GM19324 (cell line): Measurements from ENCODE around the gene TGFB1I1.
A peak's percentile ranks its signal among the peaks of the same experiment; 100 is the strongest.
"Not testable (repeated sequence)": the region's sequence is repeated elsewhere in the genome, so short reads cannot be mapped to it uniquely, and the experiment has no call there.

ENCODE experiments used
- ATAC-seq: cut with Tn5 transposase; IDR thresholded peaks from one replicate; pipeline ENCODE4 v1.9.1; 2021; ENCODE audit warnings: mild to moderate bottlenecking, moderate library complexity; ENCODE audit not compliant: unreplicated experiment, low FRiP score

The TGFB1I1 gene

GRCh38 chr16:31485571-31485970 lies 13.6 kb downstream of the TGFB1I1 start:
- ATAC-seq = no peak

DNA sequence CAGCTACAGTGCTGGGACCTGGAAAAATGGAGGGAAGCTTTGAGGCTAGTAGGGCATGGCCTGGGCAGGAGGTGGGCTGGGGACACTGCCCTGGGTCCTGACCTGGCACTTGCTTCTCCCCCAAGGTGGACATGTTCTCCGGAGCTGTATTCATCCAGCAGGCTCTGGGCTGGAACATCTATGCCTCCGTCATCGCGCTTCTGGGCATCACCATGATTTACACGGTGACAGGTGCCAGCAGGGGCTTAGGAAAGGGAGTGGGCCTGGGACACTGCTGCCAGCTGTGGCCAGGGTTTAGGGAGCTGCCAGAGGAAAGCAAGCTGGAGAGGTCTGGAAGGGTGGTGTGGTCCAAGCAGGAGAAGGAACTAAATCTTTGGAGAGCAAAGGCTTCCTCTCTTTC lies 14.1 kb downstream of the TGFB1I1 start:
- no peak for ATAC-seq

- ATAC-seq = no peak
These were observed 15.2 kb downstream of the TGFB1I1 start for GRCh38 chr16:31487071-31487719.

GRCh38 chr16:31487720-31488467 lies 15.9 kb downstream of the TGFB1I1 start:
- ATAC-seq = peak; percentile 76

DNA sequence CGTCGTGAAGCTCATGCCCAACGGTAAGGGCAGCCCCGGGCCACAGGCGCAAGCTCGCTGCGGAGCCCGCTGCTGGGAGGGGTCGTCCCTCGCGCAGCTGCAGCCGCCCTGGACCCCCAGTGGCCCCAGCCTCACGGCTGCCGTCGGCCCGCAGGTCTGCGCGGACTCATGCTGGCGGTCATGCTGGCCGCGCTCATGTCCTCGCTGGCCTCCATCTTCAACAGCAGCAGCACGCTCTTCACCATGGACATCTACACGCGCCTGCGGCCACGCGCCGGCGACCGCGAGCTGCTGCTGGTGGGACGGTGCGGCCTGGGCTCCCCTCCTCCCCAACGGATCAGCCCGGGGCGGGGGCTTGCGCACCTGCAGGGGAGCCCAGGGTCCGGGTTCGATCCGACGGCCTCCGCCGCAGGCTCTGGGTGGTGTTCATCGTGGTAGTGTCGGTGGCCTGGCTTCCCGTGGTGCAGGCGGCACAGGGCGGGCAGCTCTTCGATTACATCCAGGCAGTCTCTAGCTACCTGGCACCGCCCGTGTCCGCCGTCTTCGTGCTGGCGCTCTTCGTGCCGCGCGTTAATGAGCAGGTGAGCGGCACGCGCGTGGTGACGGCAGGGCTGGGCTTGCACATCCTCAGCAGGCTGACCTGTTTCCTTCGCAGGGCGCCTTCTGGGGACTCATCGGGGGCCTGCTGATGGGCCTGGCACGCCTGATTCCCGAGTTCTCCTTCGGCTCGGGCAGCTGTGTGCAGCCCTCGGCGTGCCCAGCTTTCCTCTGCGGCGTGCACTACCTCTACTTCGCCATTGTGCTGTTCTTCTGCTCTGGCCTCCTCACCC lies 16.7 kb downstream of the TGFB1I1 start:
- ATAC-seq = no peak

- no peak for ATAC-seq
These were observed 17.3 kb downstream of the TGFB1I1 start for GRCh38 chr16:31489298-31489564.

DNA sequence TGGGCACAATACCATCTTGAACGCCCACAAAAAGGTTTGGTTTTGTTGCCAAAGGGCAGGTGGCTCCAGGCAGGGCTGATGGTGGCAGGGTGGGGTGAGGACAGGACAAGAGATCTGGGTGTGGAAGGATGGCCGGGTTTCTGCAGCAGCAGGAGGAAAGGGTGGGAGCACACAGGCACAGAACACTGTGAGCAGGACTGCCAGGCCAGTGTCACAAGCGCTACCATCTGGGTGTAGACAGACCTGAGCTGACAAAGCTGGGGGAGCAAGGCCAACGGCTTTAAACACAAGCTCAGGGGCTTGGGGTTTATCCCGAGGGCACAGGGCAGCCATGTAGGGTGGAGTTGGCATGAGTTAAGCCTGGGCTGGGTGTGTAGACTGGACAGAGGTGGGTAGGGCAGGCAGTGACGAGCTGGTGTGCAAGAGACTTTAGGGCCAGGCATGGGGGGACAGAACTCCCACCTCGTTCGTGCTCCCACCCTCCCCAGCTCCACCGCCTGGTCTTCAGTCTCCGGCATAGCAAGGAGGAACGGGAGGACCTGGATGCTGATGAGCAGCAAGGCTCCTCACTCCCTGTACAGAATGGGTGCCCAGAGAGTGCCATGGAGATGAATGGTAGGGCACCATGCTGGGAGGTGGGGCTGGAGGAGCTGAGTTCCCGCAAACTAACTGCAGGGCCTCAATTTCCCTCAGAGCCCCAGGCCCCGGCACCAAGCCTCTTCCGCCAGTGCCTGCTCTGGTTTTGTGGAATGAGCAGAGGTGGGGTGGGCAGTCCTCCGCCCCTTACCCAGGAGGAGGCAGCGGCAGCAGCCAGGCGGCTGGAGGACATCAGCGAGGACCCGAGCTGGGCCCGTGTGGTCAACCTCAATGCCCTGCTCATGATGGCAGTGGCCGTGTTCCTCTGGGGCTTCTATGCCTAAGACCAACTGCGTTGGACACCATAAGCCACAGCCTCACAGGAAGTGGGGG lies 17.9 kb downstream of the TGFB1I1 start:
- ATAC-seq = no peak

GRCh38 chr16:31491778-31492418 lies 19.9 kb downstream of the TGFB1I1 start:
- no peak for ATAC-seq

- ATAC-seq = no peak
These were observed 21.7 kb downstream of the TGFB1I1 start for GRCh38 chr16:31493506-31494125.

GRCh38 chr16:31496670-31497069 lies 24.7 kb downstream of the TGFB1I1 start:
- no peak for ATAC-seq

GRCh38 chr16:31498493-31498892 lies 26.5 kb downstream of the TGFB1I1 start:
- no peak for ATAC-seq

- ATAC-seq = no peak
These were observed 28.0 kb downstream of the TGFB1I1 start for GRCh38 chr16:31499928-31500327.

DNA sequence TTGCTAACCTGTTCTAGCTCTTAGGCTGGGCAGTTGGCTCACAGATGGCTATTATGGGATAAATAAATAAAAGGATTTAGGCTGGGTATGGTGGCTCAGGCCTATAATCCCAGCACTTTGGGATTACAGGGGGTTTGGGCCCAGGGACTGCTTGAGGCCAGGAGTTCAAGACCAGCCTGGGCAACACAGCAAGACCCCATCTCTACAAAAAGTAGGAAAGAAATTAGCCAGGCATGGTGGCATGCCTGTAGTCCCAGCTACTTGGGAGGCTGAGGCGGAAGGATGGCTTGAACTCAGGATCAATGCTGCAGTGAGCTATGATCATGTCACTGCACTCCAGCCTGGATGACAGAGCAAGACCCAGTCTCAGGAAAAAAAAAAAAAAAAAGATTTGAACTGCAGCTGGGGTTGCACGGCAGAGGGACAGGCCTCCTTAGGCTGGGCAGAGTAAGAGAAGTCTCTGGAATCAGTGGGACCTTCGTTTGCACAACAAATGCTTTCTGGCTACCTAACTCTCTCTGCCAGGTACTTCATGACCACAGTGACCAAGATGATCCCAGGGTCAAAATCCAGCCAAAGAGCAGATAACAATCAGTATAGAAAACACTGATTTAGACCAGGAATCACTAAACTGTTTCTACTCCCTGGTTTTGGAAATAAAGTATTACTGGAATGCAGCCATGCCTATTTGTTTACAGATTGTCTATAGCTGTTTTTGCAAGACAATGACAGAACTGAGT lies 29.4 kb downstream of the TGFB1I1 start:
- ATAC-seq = no peak

DNA sequence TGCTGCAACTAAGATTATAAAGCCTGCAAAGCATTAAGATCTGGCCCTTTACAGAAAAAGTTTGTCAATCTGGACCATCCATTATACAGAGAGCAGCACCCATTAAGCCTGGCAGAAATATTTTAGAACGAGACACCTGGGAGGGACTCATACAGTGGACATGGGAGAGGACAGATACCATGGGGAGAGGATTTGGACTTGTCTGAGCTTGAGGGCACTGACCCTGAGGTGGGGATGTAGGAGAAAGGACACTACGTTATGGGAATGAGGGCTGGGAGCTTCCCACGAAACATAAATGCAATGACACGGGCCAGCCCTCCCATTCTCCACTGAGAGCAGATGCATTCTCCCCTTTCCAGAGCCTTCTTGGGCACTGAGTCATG lies 30.0 kb downstream of the TGFB1I1 start:
- ATAC-seq = no peak

GRCh38 chr16:31502981-31503380 lies 31.0 kb downstream of the TGFB1I1 start:
- no peak for ATAC-seq

DNA sequence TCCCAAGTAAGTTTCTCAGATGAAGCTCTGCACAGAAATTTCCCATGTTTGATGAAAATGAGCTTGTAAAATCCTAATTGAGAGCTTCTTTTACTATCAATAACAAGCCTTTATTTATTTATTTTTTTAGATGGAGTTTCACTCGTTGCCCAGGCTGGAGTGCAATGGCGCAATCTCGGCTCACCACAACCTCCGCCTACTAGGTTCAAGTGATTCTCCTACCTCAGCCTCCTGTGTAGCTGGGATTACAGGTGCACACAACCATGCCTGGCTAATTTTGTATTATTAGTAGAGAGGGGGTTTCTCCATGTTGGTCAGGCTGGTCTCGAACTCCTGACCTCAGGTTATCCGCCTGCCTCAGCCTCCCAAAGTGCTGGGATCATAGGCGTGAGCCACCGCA lies 31.6 kb downstream of the TGFB1I1 start:
- ATAC-seq = not testable (repeated sequence)

- ATAC-seq = no peak
These were observed 32.2 kb downstream of the TGFB1I1 start for GRCh38 chr16:31504159-31504558.

DNA sequence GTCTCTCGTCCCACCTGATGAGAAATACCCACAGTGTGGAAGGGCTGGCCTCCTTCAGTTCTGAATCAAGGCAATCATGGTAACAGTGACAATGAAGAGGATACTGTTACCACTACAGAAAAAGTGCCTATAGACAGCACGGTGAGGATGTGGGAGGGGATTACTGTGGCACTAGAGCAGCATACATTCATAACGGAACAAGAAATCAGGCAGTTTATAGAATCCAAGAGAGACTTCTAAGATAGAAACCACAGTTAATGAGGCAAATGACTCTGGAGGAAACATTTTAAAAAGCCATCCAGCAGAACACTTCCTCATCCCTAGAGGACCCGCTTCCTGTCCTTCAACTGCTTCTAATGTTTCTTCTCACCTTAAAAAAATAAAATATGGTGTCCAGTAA lies 33.5 kb downstream of the TGFB1I1 start:
- no peak for ATAC-seq

GRCh38 chr16:31507617-31507928 lies 35.6 kb downstream of the TGFB1I1 start:
- ATAC-seq = peak; percentile 4
